K562 (cell line): ENCODE data around the gene JUP. TPM values are rescaled to one million over a fixed set of nuclear protein-coding genes. Genes with fewer than 3 reads are reported as not detected.

Experiments
- CHCHD3 ChIP-seq: fragments of 250-450 bp; sonication (Bioruptor Pico); IDR thresholded peaks from 2 replicates; pipeline ENCODE4 v2.1.2; 2022; ENCODE audit warnings: mild to moderate bottlenecking
- ID3 ChIP-seq, 2 experiments: fragments of 250-450 bp in 1 of 2; fragments of 450-650 bp in 1 of 2; sonication (Bioruptor Pico) in 1 of 2; IDR thresholded peaks; 2 replicates each; pipeline versions ENCODE4 v1.6.1 to v1.8.0; 2016 to 2021; ENCODE audit warnings: mild to moderate bottlenecking in 2 of 2, moderate library complexity in 2 of 2, missing compliant biosample characterization in 1 of 2, missing genetic modification characterization in 1 of 2
- JUN ChIP-seq, 2 experiments: sonication (generic) in 1 of 2; formaldehyde crosslinking in 1 of 2; IDR thresholded peaks; 2 replicates each; pipeline versions ENCODE4 v1.6.1 to v1.8.0; 2012 to 2022; ENCODE audit warnings: borderline replicate concordance in 2 of 2, mild to moderate bottlenecking in 2 of 2, improper control_type of control experiment in 1 of 2, low read depth in 1 of 2, low read length in 1 of 2, missing genetic modification reagents in 1 of 2
- RREB1 ChIP-seq: fragments of 250-450 bp; sonication (Bioruptor Pico); IDR thresholded peaks from 2 replicates; pipeline ENCODE4 v1.4.0; 2020
- SMC3 ChIP-seq: conservative IDR thresholded peaks from 2 replicates; pipeline ENCODE4 v1.6.1; 2011; ENCODE audit warnings: low read depth, low read length, improper control_type of control experiment; ENCODE audit not compliant: insufficient read depth
- SOX6 ChIP-seq: fragments of 450-650 bp; IDR thresholded peaks from 2 replicates; pipeline ENCODE4 v1.6.1; 2014; ENCODE audit warnings: mild to moderate bottlenecking
- TAF15 ChIP-seq: fragments of 200-400 bp; formaldehyde crosslinking; IDR thresholded peaks from 2 replicates; pipeline ENCODE4 v1.6.1; 2017; ENCODE audit warnings: mild to moderate bottlenecking, low read depth, low read length, moderate library complexity
- ZHX1 ChIP-seq: fragments of 150-350 bp; conservative IDR thresholded peaks from 2 replicates; pipeline ENCODE4 v1.6.1; 2014; ENCODE audit warnings: low read length
- ZNF134 ChIP-seq: fragments of 250-450 bp; sonication (Bioruptor Pico); conservative IDR thresholded peaks from 2 replicates; pipeline ENCODE4 v1.4.0; 2020
- ZNF175 ChIP-seq: fragments of 200-800 bp; sonication (Bioruptor generic); IDR thresholded peaks from 2 replicates; pipeline ENCODE4 v1.6.1; 2016; ENCODE audit warnings: low read depth, mild to moderate bottlenecking, missing genetic modification characterization, missing compliant biosample characterization
- ZNF212 ChIP-seq: fragments of 450-650 bp; formaldehyde crosslinking; IDR thresholded peaks from 2 replicates; pipeline ENCODE4 v1.4.0; 2020; ENCODE audit warnings: mild to moderate bottlenecking
- ZNF274 ChIP-seq: IDR thresholded peaks from 2 replicates; pipeline ENCODE4 v1.6.1; 2011; ENCODE audit warnings: low read depth, mild to moderate bottlenecking, low read length, moderate library complexity, borderline replicate concordance
- ZNF518B ChIP-seq: fragments of 250-450 bp; sonication (Bioruptor Pico); IDR thresholded peaks from 2 replicates; pipeline ENCODE4 v1.5.0; 2021; ENCODE audit warnings: mild to moderate bottlenecking, moderate library complexity
- polyA plus RNA-seq, 8 experiments: library from polyadenylated mRNA; depleted of rRNA in 4 of 8; stranded (reverse) in 5 of 8; unstranded in 3 of 8; fragments of >200 nt; fragmentation: Nextera tagmentation in 2 of 8; fragmentation: Illumina TruSeq in 1 of 8; extraction: Ambion mirVana in 2 of 8; extraction: Trizol in 1 of 8; gene quantifications; 2 replicates each; pipeline versions ENCODE4 v1.2.1 to v1.2.3, GENCODE V29; 2011 to 2014; ENCODE audit warnings: inconsistent platforms in 1 of 8, missing spikeins in 1 of 8
- total RNA-seq, 7 experiments: library from RNA; depleted of rRNA in 6 of 7; stranded (reverse); fragments of >200 nt in 6 of 7; fragmentation: Illumina TruSeq in 2 of 7; extraction: Trizol in 2 of 7; gene quantifications; 2 replicates each; pipeline versions ENCODE4 v1.2.1 to v1.2.3, GENCODE V29; 2011 to 2021; ENCODE audit warnings: low replicate concordance in 1 of 7

The JUP gene
- total and polyA plus RNA-seq, 9 of the 15 experiments (the other 6 are each of a cell fraction or from before 2014, with no cell fraction given) = 6.4 to 177 (median 31.2) TPM

GRCh38 chr17:41738077-41738800 lies 48.3 kb downstream of the JUP start (continued):
- no peak for TF ChIP-seq ZNF518B (CRISPR knock-in tag)
- TF ChIP-seq RREB1 (CRISPR knock-in tag) = 0 out of 2 replicates have a peak, but pooled peaks have one; percentile 54
- TF ChIP-seq ZNF274 = no peak
- TF ChIP-seq ZNF175 (CRISPR knock-in tag) = peak; percentile 89
- no peak for TF ChIP-seq TAF15
- TF ChIP-seq SMC3 = peak; percentile 99
- no peak for TF ChIP-seq ID3 (CRISPR knock-in tag; IDR thresholded peaks at IDR 0.05)
- TF ChIP-seq ID3 (tag; IDR thresholded peaks at IDR 0.05) = peak; percentile 77; the same call in 1 of the 2 replicates
- TF ChIP-seq ZNF212 (CRISPR knock-in tag) = no peak
- TF ChIP-seq SOX6 = 0 out of 2 replicates have a peak, but pooled peaks have one; percentile 24
- TF ChIP-seq CHCHD3 (CRISPR knock-in tag) = no peak
- TF ChIP-seq ZNF134 (CRISPR knock-in tag) = peak; percentile 71
- 0 out of 2 replicates have a peak, but pooled peaks have one; percentile 36 for TF ChIP-seq JUN (IDR thresholded peaks at IDR 0.05; ENCODE audit: borderline replicate concordance, low read depth, low read length)
- TF ChIP-seq JUN (CRISPR knock-in tag; IDR thresholded peaks at IDR 0.05; ENCODE audit: borderline replicate concordance) = no peak
- TF ChIP-seq ZHX1 = peak; percentile 73
